HG03378 (cell line): ENCODE results near the gene ITPR2.

Experiments
- ATAC-seq: cut with Tn5 transposase; IDR thresholded peaks from one replicate; pipeline ENCODE4 v1.9.1; 2021; ENCODE audit warnings: mild to moderate bottlenecking, moderate library complexity; ENCODE audit not compliant: unreplicated experiment

ITPR2 gene

DNA sequence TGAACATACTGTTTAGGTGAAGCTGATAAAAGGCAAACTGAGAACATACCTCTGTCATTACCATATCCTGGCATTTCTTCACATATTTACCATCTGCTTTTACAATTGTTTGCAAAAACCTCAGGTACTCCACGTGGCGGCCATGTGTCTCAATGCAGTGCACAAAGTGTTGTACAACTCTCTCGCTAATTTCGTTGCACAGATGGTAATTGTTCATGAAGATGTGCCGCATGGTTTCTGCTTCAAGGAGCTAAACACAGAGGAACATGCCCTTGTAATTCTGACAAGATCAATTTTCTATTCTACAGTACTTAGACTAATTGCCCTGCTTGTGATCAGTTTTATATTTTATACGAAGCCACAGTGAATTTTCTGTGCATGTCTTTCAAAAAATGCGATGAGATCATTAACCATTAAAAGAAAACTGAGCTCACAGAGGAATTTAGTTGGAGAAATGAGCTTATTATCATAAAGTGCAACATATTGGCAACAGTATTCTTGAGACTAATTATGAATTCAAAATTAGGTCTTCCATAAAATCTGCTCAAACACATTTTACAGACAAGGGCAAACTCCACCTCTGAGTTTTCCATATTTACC, 233.8 kb downstream of the ITPR2 start:
- no peak for ATAC-seq

DNA sequence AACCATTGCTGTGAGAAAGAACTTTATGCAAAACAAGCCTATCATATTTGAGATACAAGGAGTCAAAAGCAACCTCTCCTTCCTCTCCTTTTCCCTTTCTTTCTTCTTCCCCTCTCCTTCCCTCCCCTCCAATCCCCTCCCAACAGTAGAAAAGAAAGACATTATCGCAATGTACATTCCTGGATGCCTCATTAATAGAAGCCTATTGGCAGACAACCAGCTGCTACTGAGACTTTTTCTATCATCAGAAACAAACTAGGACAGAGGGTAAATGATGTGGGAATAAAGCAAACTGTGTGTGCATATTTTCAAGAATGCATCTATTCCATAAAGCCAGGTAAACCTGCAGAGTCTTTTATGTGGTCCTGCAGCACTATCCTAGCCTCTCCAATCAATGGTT, 237.2 kb downstream of the ITPR2 start:
- no peak for ATAC-seq

DNA sequence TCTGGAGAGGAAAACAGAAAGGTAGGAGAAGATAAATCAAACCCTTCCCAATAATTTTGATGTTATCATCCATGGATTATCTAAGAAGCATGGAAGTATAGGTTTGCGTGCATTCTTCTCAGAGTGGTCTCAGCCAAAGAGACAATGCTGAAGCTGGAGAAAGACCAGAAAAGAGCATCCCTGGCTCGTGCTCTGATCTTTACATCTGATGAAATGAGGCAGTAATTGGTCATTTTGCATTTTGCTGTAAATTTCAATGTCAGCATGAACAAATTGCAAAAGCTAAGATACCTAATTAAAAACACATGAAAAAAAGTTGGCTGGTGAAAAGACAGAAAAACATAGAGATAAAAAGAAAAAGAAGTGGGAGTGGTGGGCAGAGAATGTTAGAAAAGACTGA, 252.4 kb downstream of the ITPR2 start:
- no peak for ATAC-seq

DNA sequence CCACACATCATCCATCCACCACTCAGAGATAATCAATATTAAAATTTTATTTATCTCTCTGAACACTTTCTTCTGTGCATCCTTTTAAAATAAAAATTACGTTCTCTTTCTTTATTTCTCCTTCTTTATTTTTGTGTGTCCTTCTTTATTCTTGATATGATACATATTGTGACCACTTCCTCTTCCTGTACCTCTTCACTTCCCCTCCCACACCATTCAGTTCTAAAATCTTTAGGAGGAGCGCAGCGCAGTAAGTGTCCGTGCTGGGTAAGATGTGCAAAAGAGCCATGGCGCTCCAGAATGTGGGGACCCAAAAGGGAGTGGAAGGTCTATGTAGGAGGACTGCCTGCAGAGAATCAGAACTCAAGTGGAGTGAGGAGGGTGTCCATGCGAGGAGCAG, 256.7 kb downstream of the ITPR2 start:
- ATAC-seq, result no peak

DNA sequence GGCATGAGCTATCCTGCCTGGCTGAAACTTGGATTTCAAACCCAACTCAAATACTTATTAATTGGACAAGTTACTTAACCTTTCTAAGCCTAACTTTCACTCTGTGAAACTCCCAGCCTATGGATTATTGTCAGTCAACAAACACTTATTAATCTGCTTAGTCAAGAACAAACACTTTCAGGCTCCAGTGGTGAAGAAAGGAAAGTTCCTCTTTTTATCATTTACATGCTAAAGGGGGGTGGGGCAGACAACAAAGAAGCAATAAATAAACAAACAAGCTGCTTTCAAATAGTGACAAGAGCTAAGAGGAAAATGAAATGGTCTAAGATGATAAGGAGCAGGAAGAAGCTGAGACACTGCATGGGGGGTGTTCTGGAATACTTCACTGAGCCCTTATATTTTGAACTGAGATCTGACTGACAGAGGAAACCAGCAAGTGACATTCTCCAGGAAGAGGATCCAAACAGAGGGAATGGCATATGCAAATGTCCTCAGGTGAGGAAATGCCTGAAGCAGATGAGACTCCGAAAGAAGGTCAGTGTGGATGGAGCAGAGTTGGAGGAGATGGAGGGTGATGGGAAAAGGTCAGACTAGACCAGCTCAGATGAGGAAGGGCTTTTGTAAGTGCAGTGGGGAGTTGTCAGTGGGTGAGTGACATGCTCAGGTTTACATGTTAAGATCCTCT, 259.6 kb downstream of the ITPR2 start:
- ATAC-seq, result no peak

DNA sequence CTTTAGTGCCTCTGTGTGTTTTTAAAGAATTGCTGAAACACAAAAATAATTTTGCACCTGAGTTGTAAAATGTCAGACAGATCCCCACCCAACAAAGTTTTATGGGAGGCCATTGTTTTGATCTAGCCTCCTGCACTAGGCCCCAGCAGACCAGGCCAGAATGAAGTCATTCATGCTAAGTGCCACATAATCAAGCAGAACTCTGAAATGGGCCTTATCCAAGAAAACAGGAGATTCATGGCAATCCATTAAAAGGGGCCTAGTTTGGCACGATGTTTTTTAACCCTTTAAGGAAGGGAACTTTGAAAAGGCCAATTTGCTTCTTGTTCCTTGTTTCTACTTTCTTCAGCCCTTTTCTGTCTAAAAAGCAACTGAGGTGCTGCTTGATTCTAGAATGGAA, 260.9 kb downstream of the ITPR2 start:
- ATAC-seq, result no peak

DNA sequence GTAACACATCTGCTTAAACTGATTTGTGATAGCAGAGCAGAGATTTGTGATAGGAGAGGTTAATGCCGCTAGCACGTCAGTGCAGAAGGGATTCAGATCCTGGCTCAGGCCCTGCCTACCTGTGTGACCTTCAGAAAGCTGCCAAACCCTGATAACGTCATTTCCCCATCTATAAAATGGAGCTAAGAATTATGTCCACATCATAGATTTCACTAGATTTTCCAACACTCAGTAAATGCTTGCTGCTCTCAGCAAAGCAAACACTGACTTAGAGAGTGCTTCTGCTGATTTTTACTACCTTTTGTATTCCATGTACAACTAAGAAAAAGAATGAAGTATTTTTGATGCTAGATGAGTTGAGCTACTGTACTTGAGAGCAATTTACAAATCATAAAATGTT, 261.4 kb downstream of the ITPR2 start:
- ATAC-seq, result no peak

DNA sequence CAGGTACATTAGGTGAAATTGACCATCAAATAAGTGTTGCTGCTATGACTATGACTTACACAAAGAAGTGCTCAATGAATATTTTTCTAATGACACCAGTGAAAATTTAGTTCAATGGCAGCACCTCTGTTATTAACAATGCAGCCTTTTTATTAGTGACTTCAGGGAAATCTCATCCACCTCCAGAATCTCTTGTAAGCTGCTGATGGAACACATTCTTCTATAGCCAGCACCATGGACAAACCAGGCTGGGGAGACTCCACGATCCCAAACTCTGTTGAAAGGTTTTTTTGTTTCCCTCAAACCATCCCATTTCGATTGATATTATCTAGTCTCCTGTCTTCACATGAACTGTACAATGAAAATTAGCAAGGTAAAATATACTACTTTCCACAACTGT, 265.9 kb downstream of the ITPR2 start:
- no peak for ATAC-seq

DNA sequence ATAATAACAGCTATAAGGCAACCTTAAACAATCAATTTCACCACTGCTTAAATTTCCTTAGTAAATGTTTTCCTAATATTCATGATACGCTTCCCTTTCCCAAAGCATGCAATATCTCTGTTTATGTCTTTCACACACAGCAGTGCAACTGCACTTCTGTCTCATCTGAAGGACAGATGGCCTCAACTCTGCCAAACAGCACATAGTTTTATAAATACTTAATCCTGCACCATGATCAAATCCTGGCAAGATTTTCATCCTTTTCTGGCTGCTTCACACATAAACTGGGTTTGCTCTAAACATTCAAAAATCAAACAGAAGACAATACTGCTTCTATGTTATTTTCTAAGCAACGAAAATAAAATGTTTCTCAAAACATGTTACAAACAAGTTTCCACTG, 266.3 kb downstream of the ITPR2 start:
- ATAC-seq, result no peak

DNA sequence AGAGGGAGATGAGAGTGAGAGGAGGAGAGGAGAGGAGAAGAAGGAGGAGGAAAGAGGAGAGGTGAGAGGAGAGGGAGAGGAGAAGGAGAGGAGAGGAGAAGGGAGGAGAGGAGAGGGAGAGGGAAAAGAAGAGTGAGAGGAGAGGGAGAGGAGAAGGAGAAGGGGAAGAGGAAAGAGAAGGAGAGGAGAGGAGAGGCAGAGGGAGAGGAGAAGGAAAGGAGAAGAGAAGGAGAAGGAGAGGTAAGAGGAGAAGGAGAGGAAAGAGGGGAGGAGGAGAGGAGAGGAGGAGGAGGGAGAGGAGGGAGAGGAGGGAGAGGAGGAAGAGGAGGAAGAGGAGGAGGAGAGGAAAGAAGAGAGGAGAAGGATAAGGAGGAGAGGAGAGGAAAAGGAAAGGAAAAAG, 266.8 kb downstream of the ITPR2 start:
- no peak for ATAC-seq

DNA sequence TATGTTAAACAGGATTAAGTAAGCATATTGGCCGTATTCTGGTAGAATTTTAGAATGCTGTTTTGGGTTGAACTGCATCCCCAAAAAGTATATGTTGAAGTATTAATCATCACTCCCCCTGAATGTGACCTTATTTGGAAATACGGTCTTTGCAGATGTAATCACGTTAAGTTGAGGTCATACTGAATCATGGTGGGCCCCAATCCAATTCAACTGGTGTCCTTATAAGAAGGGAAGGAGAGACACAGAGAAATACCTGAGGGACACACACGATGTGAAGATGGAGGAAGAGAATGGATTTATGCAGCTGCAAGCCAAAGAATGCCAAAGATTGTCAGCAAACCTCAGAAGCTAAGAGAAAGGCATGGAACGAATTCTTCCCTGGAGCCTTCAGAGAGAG, 268.6 kb downstream of the ITPR2 start:
- no peak for ATAC-seq

DNA sequence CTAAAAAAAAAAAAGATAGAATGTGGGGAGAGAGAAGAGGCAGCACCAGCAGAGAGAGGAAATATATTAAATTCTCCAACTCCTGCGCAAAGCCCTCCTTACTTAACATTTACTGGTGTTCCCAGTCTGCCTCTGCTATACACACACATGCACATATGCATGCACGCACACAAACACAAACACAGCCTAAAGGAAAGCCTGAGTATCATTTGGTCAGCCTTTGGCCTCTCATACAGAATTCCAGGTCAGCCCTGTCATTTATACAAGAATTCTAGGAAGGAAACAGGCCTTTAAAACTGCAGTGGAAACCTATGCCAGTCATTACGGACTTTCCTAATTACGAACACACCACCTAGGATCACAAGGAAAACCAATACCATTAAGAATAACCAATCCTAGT, 269.4 kb downstream of the ITPR2 start:
- no peak for ATAC-seq

DNA sequence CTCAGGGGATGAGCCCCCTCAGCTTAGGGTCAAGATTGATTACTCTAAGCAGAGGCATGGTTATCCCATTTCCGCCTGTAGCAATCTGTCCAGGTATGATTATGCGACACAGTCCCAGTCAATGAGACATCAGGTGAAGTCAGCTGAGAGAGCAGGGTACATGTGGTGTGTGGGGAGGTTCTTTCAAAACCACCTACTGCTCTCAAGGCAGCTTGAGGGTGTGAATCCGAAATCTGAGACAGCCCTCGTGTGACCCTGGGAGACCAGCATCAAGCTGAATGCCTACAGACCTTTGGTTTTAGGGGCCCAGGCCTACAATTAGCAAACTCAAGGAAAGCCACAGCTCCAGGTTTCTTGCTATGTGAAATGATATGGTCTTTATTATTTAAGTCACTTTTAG, 275.7 kb downstream of the ITPR2 start:
- ATAC-seq, result no peak

DNA sequence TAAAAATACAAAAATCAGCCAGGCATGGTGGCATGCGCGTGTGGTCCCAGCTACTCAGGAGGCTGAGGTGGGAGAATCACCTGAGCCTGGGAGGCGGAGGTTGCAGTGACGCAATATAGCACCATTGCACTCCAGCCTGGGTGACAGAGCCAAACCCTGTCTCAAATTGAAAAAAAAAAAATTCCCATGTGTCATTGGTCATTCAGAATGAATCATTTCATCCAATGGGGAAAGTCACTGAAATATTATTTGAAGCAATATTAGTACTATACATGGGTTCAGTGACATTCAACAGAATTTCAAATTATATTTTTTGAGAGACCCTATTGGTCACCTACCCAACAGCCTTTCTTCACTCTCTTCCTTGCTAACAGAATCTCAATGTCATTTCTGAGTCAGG, 276.1 kb downstream of the ITPR2 start:
- ATAC-seq, result no peak

DNA sequence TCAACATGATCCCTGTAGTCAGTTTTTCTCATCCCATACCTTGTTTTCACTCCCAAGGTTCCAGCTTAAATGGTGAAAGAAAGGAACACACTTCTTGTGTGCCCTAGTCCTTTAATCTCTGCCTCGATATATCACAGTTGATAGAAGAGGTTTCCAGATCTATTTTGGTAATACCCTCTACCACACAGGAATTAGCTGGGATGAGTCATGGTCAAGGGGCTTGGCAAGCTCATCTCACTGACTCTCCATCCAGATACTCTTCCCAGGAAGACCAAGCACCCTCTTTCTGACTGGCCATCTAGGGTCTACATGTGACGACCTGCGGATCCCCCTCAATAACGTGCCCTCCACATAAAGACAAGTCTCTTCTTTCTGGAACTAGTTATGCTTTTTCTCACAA, 277.9 kb downstream of the ITPR2 start:
- ATAC-seq, result no peak

DNA sequence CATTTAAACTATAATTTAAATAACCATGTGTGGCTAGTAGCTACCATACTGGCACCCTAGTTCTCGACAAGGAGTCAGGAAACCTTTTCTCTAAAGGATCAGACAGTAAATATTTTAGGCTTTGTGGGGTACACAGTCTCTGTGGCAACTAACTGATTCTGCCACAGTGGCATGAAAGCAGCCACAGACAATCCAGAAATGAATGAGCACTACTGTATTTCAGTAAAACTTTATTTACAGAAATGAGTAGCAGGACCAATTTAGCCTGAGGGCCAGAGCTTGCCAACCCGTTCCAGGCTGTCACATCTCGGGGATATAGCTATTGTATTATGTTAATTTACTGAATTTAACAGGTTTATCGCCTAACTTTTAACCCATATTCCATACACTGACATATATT, 278.7 kb downstream of the ITPR2 start:
- ATAC-seq, result no peak

DNA sequence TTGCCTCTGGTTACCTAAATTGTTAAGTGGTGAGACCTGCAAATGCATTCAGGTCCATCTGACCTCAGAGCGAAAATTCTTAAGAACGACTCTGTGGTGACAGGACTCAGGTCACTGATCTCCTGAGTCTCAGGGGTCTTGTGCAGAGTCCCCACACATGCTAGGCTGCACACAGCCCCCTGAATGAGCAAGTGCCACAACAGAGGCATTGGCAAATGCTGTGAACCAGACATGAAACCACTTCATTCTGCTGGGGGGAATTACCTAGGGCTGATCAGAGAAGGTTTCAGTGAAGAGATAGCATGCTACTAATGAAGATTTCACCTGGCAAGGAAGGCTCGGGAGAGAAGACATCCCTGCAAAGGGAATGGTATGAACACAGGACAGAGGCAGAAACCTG, 281.6 kb downstream of the ITPR2 start:
- no peak for ATAC-seq

DNA sequence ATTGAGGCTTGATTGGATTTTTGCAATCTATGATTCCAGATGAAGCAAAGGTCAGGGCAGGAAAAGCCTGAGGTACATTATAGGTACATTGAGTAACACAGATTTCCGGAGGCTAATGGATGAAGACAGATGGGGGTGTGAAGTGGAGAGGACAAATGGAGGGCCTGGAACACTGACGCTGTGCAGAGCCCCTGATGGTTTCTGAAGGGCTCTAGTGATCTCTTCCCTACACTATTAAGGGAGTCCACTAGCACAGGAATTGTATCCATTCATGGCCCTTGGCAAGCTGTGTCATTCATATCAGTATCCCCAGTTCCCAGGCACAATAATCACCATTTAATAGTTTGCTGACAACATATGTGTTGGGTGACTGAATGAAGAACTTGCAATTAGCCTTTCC, 284.8 kb downstream of the ITPR2 start:
- no peak for ATAC-seq

DNA sequence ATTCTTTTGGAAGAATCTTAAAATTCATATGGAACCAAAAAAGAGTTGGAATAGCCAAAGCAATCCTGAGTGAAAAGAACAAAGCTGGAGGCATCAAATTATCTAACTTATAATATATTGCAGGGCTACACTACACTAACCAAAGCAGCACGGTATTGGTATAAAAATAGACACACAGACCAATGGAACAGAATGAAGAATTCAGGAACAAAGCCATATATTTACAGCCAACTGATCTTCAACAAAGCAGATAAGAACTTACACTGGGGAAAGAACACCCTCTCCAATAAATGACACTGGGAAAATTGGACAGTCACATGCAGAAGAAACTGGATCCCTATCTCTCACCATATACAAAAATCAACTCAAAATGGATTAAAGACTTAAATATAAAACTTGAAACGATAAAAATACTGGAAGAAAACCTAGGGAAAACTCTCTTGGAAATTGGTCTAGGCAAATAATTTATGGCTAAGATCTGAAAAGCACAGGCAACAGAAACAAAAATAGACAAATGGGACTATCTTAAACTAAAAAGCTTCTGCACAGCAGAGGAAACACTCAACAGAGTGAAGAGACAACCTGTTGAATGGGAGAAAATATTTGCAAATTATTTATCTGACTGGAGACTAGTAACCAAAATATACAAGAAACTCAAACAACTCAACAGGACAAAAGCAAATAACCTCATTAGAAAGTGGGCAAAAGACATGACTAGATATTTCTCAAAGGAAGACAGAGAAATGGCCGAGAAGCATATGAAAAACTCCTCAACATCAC, 286.3 kb downstream of the ITPR2 start:
- ATAC-seq, result no peak

DNA sequence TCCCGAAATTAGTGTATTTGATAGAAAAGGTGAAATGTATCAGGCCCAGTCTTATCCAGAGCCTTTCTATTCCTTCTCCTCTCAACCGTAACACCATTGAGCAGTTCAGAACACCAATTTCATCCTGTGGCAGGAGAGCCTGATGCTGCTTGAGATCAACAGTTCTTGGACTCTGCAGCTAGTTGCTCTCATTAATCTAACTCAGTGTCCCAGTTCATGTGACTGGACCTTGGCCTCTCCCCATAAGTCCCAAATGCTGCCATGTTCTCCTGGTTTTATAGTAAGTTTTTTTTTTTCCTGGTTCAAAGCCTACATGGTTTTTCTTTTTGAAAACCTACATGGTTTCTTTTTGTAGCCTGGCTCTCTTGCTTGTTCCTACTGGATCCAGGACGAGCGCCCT, 293.9 kb downstream of the ITPR2 start:
- ATAC-seq, result no peak

DNA sequence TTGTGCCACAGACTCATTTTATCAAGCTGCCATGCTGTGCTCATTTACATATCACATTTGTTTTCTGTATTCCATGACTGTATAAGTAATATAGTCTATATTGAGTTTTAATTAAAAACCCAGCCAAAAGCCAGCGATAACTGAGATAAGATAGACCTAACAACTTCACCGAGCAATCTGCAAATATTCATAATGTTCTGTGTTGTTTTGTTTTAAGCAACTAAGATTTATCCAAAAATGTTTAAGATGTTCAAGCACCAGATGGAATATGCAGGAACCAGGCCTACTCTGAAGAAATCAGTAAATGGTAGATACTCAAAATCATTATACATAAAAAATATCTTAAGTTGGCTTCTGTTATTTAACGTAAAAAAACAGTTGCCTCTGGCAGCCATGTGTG, 295.3 kb downstream of the ITPR2 start:
- ATAC-seq, result no peak

DNA sequence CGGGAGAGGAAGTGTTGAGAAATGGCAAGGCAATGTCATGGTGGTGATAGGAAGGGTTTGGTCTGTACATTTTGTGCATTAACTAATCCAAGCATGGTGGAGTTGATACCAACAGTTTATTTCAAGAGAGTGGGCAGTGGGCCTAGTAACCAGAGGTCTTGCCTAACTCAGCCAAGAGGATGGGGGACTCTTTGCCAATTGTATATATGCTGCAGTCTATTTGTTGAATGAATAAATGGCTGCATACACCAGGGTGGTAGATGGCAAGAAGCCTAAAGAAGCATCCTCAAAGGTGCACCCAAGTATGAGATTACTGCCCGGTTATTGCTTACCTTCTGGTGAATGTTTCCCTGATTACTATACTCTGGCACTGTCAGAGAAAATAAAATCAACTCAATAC, 295.9 kb downstream of the ITPR2 start:
- no peak for ATAC-seq
